K562 (cell line): ENCODE measurements around the gene UBXN11. TPM values are rescaled to one million over a fixed set of nuclear protein-coding genes. Genes with fewer than 3 reads are reported as not detected.

Experiments
- CC2D1A ChIP-seq: fragments of 450-650 bp; IDR thresholded peaks from 2 replicates; pipeline ENCODE4 v1.6.1; 2017; ENCODE audit warnings: mild to moderate bottlenecking
- CHAMP1 ChIP-seq: fragments of 450-650 bp; IDR thresholded peaks from 2 replicates; pipeline ENCODE4 v1.6.1; 2016; ENCODE audit warnings: mild to moderate bottlenecking
- CHD1 ChIP-seq: fragments of 200-600 bp; sonication (generic); IDR thresholded peaks from one replicate; pipeline ENCODE4 v1.6.1; 2012; ENCODE audit warnings: mild to moderate bottlenecking, moderate library complexity, low read length, inconsistent platforms
- CREM ChIP-seq: IDR thresholded peaks from 2 replicates; pipeline ENCODE4 v1.6.1; 2014; ENCODE audit warnings: antibody characterized with exemption, low read depth
- IFI16 ChIP-seq: fragments of 250-450 bp; sonication (Bioruptor Pico); IDR thresholded peaks from 2 replicates; pipeline ENCODE4 v2.1.2; 2022; ENCODE audit warnings: mild to moderate bottlenecking, inconsistent platforms
- JUN ChIP-seq, 2 experiments: sonication (generic) in 1 of 2; formaldehyde crosslinking in 1 of 2; IDR thresholded peaks; 2 replicates each; pipeline versions ENCODE4 v1.6.1 to v1.8.0; 2012 to 2022; ENCODE audit warnings: borderline replicate concordance in 2 of 2, mild to moderate bottlenecking in 2 of 2, improper control_type of control experiment in 1 of 2, low read depth in 1 of 2, low read length in 1 of 2, missing genetic modification reagents in 1 of 2
- L3MBTL2 ChIP-seq: fragments of 450-650 bp; IDR thresholded peaks from 2 replicates; pipeline ENCODE4 v1.6.1; 2016; ENCODE audit warnings: mild to moderate bottlenecking, moderate library complexity
- MAX ChIP-seq: sonication (generic); formaldehyde crosslinking; IDR thresholded peaks from 2 replicates; pipeline ENCODE4 v1.9.0; 2022; ENCODE audit warnings: mild to moderate bottlenecking, missing genetic modification reagents
- MYC ChIP-seq, 2 experiments: fragments of 250-450 bp in 1 of 2; sonication (Bioruptor Pico) in 1 of 2; IDR thresholded peaks; 2 replicates each; pipeline versions ENCODE4 v1.5.1 to v1.6.1; 2012 to 2021; ENCODE audit warnings: low read depth in 2 of 2, borderline replicate concordance in 1 of 2, improper control_type of control experiment in 1 of 2, low read length in 1 of 2, mild to moderate bottlenecking in 1 of 2, moderate library complexity in 1 of 2
- NBN ChIP-seq: fragments of 450-650 bp; IDR thresholded peaks from 2 replicates; pipeline ENCODE4 v1.6.1; 2016; ENCODE audit warnings: low read depth, mild to moderate bottlenecking
- NFRKB ChIP-seq: fragments of 450-650 bp; IDR thresholded peaks from 2 replicates; pipeline ENCODE4 v1.6.1; 2016; ENCODE audit warnings: low read depth
- PHF21A ChIP-seq: fragments of 450-650 bp; IDR thresholded peaks from 2 replicates; pipeline ENCODE4 v1.6.1; 2017; ENCODE audit warnings: low read depth, borderline replicate concordance
- SOX6 ChIP-seq: fragments of 450-650 bp; IDR thresholded peaks from 2 replicates; pipeline ENCODE4 v1.6.1; 2014; ENCODE audit warnings: mild to moderate bottlenecking
- SRSF3 ChIP-seq: fragments of 200-400 bp; formaldehyde crosslinking; IDR thresholded peaks from 2 replicates; pipeline ENCODE4 v1.6.1; 2016; ENCODE audit warnings: mild to moderate bottlenecking, low read length, moderate library complexity; ENCODE audit not compliant: insufficient read depth
- ZBTB2 ChIP-seq: fragments of 450-650 bp; IDR thresholded peaks from 2 replicates; pipeline ENCODE4 v1.6.1; 2016; ENCODE audit warnings: antibody characterized with exemption
- ZC3H8 ChIP-seq: fragments of 450-650 bp; IDR thresholded peaks from 2 replicates; pipeline ENCODE4 v1.6.1; 2017
- ZKSCAN1 ChIP-seq: fragments of 150-350 bp; IDR thresholded peaks from 2 replicates; pipeline ENCODE4 v1.6.1; 2016; ENCODE audit warnings: low read depth, low read length
- ZNF23 ChIP-seq: fragments of 250-450 bp; sonication (Bioruptor Pico); IDR thresholded peaks from 2 replicates; pipeline ENCODE4 v1.4.0; 2020; ENCODE audit warnings: mild to moderate bottlenecking
- polyA plus RNA-seq, 8 experiments: library from polyadenylated mRNA; depleted of rRNA in 4 of 8; stranded (reverse) in 5 of 8; unstranded in 3 of 8; fragments of >200 nt; fragmentation: Nextera tagmentation in 2 of 8; fragmentation: Illumina TruSeq in 1 of 8; extraction: Ambion mirVana in 2 of 8; extraction: Trizol in 1 of 8; gene quantifications; 2 replicates each; pipeline versions ENCODE4 v1.2.1 to v1.2.3, GENCODE V29; 2011 to 2014; ENCODE audit warnings: inconsistent platforms in 1 of 8, missing spikeins in 1 of 8
- total RNA-seq, 7 experiments: library from RNA; depleted of rRNA in 6 of 7; stranded (reverse); fragments of >200 nt in 6 of 7; fragmentation: Illumina TruSeq in 2 of 7; extraction: Trizol in 2 of 7; gene quantifications; 2 replicates each; pipeline versions ENCODE4 v1.2.1 to v1.2.3, GENCODE V29; 2011 to 2021; ENCODE audit warnings: low replicate concordance in 1 of 7
- TF ChIP-seq, protein P1 (sequence below): fragments of 250-450 bp; sonication (Bioruptor Pico); IDR thresholded peaks from 2 replicates; pipeline ENCODE4 v1.5.0; 2022; ENCODE audit warnings: mild to moderate bottlenecking
- TF ChIP-seq, protein P2 (sequence below): fragments of 250-450 bp; sonication (Bioruptor Pico); IDR thresholded peaks from 2 replicates; pipeline ENCODE4 v1.5.0; 2021

The UBXN11 gene
- total and polyA plus RNA-seq, 9 of the 15 experiments (the other 6 are each of a cell fraction or from before 2014, with no cell fraction given) = 0.48 to 34.3 (median 11.3) TPM

DNA sequence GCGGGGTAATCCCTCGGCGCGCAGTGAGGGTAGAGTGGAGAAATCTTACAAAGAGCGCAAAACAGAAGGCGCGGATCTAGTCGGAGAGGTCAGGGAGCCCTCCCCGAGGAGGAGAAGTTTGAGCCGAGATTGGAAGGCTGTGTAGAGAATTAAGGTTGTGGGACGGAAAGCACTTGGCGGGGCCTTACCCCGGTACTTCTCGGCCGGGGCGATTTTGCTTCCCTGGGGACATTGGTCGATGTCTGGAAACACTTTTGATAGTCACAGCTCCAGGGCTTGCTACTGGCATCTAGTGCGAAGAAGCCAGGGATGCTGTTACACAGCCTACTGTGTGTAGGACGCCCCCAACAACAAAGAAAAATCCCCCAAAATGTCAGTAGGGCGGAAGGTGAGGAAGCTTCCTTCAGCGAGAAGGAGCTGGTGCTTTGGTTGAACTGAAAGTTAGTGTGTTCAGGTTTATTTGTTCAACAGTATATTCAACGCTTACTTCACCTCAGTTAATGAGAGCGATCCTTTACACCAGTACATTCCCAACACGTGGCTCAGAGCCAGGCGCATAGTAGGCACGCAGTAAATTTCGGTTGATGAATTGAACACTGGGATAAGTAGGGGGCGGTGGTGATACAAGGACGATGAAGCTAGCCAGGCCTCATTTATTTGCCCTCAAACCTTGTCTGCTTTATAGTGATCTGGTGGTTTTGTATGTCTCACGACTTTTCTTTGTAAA, 71.6 kb downstream of the UBXN11 start (continued):
- TF ChIP-seq ZBTB2 = peak; percentile 13; the same call in 1 of the 2 replicates
- TF ChIP-seq, protein P1, sequence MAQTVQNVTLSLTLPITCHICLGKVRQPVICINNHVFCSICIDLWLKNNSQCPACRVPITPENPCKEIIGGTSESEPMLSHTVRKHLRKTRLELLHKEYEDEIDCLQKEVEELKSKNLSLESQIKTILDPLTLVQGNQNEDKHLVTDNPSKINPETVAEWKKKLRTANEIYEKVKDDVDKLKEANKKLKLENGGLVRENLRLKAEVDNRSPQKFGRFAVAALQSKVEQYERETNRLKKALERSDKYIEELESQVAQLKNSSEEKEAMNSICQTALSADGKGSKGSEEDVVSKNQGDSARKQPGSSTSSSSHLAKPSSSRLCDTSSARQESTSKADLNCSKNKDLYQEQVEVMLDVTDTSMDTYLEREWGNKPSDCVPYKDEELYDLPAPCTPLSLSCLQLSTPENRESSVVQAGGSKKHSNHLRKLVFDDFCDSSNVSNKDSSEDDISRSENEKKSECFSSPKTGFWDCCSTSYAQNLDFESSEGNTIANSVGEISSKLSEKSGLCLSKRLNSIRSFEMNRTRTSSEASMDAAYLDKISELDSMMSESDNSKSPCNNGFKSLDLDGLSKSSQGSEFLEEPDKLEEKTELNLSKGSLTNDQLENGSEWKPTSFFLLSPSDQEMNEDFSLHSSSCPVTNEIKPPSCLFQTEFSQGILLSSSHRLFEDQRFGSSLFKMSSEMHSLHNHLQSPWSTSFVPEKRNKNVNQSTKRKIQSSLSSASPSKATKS (CRISPR knock-in tag) = no peak
- 0 out of 2 replicates have a peak, but pooled peaks have one; percentile 10 for TF ChIP-seq ZC3H8
- no peak for TF ChIP-seq CC2D1A
- peak; percentile 31; the same call in 1 of the 2 replicates for TF ChIP-seq PHF21A
- peak; percentile 100 for TF ChIP-seq ZKSCAN1
- TF ChIP-seq IFI16 (CRISPR knock-in tag) = no peak
- peak; percentile 59 for TF ChIP-seq L3MBTL2
- TF ChIP-seq SRSF3 = 0 out of 2 replicates have a peak, but pooled peaks have one; percentile 16
- TF ChIP-seq NFRKB = 0 out of 2 replicates have a peak, but pooled peaks have one; percentile 3
- TF ChIP-seq CREM = peak; percentile 69
- no peak for TF ChIP-seq ZNF23
- TF ChIP-seq, protein P2, sequence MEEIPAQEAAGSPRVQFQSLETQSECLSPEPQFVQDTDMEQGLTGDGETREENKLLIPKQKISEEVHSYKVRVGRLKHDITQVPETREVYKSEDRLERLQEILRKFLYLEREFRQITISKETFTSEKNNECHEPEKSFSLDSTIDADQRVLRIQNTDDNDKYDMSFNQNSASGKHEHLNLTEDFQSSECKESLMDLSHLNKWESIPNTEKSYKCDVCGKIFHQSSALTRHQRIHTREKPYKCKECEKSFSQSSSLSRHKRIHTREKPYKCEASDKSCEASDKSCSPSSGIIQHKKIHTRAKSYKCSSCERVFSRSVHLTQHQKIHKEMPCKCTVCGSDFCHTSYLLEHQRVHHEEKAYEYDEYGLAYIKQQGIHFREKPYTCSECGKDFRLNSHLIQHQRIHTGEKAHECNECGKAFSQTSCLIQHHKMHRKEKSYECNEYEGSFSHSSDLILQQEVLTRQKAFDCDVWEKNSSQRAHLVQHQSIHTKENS (CRISPR knock-in tag) = no peak
- peak; percentile 55 for TF ChIP-seq CHD1
- 0 out of 2 replicates have a peak, but pooled peaks have one; percentile 14 for TF ChIP-seq NBN
- TF ChIP-seq MYC (IDR thresholded peaks at IDR 0.05; ENCODE audit: low read depth, low read length) = peak; percentile 86
- no peak for TF ChIP-seq MYC (CRISPR knock-in tag; IDR thresholded peaks at IDR 0.05; ENCODE audit: borderline replicate concordance, low read depth)
- TF ChIP-seq CHAMP1 = no peak
- no peak for TF ChIP-seq SOX6
- TF ChIP-seq JUN (IDR thresholded peaks at IDR 0.05; ENCODE audit: borderline replicate concordance, low read depth, low read length) = no peak
- TF ChIP-seq JUN (CRISPR knock-in tag; IDR thresholded peaks at IDR 0.05; ENCODE audit: borderline replicate concordance) = peak; percentile 6; the same call in 1 of the 2 replicates
- TF ChIP-seq MAX (CRISPR knock-in tag) = 0 out of 2 replicates have a peak, but pooled peaks have one; percentile 15
